Measurements from ENCODE around the gene WNT5A.

DNA sequence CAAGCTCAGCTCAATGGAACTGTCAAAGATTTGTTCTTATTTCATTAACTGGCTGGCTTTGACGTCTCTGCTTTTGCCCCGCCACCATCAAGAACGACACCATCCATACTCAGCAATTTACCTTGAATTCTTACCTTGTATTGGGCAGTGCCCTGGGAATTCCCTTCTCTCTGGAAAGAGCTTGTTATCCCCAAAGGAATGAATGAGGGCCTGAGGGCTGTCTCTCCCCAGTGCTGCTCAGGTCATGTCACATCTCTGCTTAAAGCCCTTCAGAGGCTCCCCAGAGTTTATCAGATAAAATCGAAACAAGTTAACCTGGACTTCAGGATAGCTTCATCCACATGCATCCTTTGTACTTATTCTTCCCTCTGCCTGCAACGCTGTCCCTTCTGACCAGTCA is 5.9 kb upstream of the WNT5A start:
- TF ChIP-seq POLR2A (IDR thresholded peaks at IDR 0.05): no peak
- TF ChIP-seq, protein P1, sequence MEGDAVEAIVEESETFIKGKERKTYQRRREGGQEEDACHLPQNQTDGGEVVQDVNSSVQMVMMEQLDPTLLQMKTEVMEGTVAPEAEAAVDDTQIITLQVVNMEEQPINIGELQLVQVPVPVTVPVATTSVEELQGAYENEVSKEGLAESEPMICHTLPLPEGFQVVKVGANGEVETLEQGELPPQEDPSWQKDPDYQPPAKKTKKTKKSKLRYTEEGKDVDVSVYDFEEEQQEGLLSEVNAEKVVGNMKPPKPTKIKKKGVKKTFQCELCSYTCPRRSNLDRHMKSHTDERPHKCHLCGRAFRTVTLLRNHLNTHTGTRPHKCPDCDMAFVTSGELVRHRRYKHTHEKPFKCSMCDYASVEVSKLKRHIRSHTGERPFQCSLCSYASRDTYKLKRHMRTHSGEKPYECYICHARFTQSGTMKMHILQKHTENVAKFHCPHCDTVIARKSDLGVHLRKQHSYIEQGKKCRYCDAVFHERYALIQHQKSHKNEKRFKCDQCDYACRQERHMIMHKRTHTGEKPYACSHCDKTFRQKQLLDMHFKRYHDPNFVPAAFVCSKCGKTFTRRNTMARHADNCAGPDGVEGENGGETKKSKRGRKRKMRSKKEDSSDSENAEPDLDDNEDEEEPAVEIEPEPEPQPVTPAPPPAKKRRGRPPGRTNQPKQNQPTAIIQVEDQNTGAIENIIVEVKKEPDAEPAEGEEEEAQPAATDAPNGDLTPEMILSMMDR (IDR thresholded peaks at IDR 0.05): no peak
- TF ChIP-seq POLR2AphosphoS5 (IDR thresholded peaks at IDR 0.05): no peak
